Loucy (cell line): Measurements from ENCODE around the gene DUSP16.

ENCODE experiments used
- H2AFZ ChIP-seq: fragments of 200-600 bp; sonication (generic); 2 replicates; pipeline ENCODE4 v1.6.0; 2016; ENCODE audit warnings: antibody characterized with exemption, mild to moderate bottlenecking, low read length, moderate library complexity
- H3F3A ChIP-seq: fragments of 200-600 bp; 2 replicates; pipeline ENCODE4 v1.6.0; 2016; ENCODE audit warnings: antibody characterized with exemption, low read depth, mild to moderate bottlenecking
- H3K27me3 ChIP-seq: fragments of 200-600 bp; sonication (generic); 2 replicates; pipeline ENCODE4 v1.6.1; 2014; ENCODE audit warnings: low read length, mild to moderate bottlenecking; ENCODE audit not compliant: insufficient read depth, poor library complexity, severe bottlenecking
- H3K36me3 ChIP-seq: fragments of 200-600 bp; sonication (generic); 2 replicates; pipeline ENCODE4 v1.6.1; 2016; ENCODE audit warnings: low read length; ENCODE audit not compliant: insufficient read depth
- H3K4me1 ChIP-seq: fragments of 200-600 bp; sonication (generic); 2 replicates; pipeline ENCODE4 v1.5.1; 2014; ENCODE audit warnings: low read length, mild to moderate bottlenecking; ENCODE audit not compliant: insufficient read depth, poor library complexity, severe bottlenecking
- H3K4me2 ChIP-seq: fragments of 200-600 bp; sonication (generic); 2 replicates; pipeline ENCODE4 v1.6.0; 2014; ENCODE audit warnings: antibody characterized with exemption, low read length, low read depth, mild to moderate bottlenecking; ENCODE audit not compliant: poor library complexity, severe bottlenecking
- H3K4me3 ChIP-seq: fragments of 200-600 bp; sonication (generic); 2 replicates; pipeline ENCODE4 v1.5.1; 2014; ENCODE audit warnings: low read length, mild to moderate bottlenecking, mixed read lengths; ENCODE audit not compliant: poor library complexity, severe bottlenecking
- H3K79me2 ChIP-seq: fragments of 200-600 bp; sonication (generic); 2 replicates; pipeline ENCODE4 v1.6.1; 2014; ENCODE audit warnings: low read length; ENCODE audit not compliant: insufficient read depth
- H3K9ac ChIP-seq: fragments of 200-600 bp; sonication (generic); 2 replicates; pipeline ENCODE4 v1.6.0; 2014; ENCODE audit warnings: mild to moderate bottlenecking, low read depth, low read length, moderate library complexity; ENCODE audit not compliant: poor library complexity, severe bottlenecking
- H3K9me2 ChIP-seq: fragments of 200-600 bp; sonication (generic); replicated peaks from 2 replicates; pipeline ENCODE4 v1.6.1; 2016; ENCODE audit warnings: low read depth, low read length, mixed read lengths
- H3K9me3 ChIP-seq: fragments of 200-600 bp; sonication (generic); 2 replicates; pipeline ENCODE4 v1.6.1; 2014; ENCODE audit warnings: mild to moderate bottlenecking, antibody characterized with exemption, low read length, low read depth; ENCODE audit not compliant: insufficient read depth
- H4K20me1 ChIP-seq: fragments of 200-600 bp; sonication (generic); 2 replicates; pipeline ENCODE4 v1.6.0; 2014; ENCODE audit warnings: antibody characterized with exemption, low read length, mild to moderate bottlenecking; ENCODE audit not compliant: insufficient read depth, poor library complexity, severe bottlenecking
- EZH2phosphoT487 ChIP-seq: fragments of 200-600 bp; IDR thresholded peaks from 2 replicates; pipeline ENCODE4 v1.6.1; 2018; ENCODE audit warnings: antibody characterized with exemption, mild to moderate bottlenecking, moderate library complexity, borderline replicate concordance
- TF ChIP-seq, protein P1 (sequence below): fragments of 200-600 bp; sonication (generic); conservative IDR thresholded peaks from 2 replicates; pipeline ENCODE4 v1.5.1; 2014; ENCODE audit warnings: mild to moderate bottlenecking, antibody characterized with exemption, low read length

DUSP16 gene

GRCh38 chr12:12520273-12520672 is 42.4 kb downstream of the DUSP16 start:
- no peaks in the 10 kb centered on the region for H3K79me2 ChIP-seq
- H3K4me2 ChIP-seq: no peak overlapping the region
- H3K9ac ChIP-seq: no peak overlapping the region
- H3K36me3 ChIP-seq: no peaks in the 10 kb centered on the region
- no peak overlapping the region for H2AFZ ChIP-seq
- no peaks in the 10 kb centered on the region for H3K9me3 ChIP-seq
- H3K4me3 ChIP-seq: no peak overlapping the region
- no peaks in the 10 kb centered on the region for H3F3A ChIP-seq
- no peak for TF ChIP-seq EZH2phosphoT487
- TF ChIP-seq, protein P1, sequence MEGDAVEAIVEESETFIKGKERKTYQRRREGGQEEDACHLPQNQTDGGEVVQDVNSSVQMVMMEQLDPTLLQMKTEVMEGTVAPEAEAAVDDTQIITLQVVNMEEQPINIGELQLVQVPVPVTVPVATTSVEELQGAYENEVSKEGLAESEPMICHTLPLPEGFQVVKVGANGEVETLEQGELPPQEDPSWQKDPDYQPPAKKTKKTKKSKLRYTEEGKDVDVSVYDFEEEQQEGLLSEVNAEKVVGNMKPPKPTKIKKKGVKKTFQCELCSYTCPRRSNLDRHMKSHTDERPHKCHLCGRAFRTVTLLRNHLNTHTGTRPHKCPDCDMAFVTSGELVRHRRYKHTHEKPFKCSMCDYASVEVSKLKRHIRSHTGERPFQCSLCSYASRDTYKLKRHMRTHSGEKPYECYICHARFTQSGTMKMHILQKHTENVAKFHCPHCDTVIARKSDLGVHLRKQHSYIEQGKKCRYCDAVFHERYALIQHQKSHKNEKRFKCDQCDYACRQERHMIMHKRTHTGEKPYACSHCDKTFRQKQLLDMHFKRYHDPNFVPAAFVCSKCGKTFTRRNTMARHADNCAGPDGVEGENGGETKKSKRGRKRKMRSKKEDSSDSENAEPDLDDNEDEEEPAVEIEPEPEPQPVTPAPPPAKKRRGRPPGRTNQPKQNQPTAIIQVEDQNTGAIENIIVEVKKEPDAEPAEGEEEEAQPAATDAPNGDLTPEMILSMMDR: no peak
- no peaks in the 10 kb centered on the region for H3K9me2 ChIP-seq
- H3K27me3 ChIP-seq: no peaks in the 10 kb centered on the region
- no peaks in the 10 kb centered on the region for H4K20me1 ChIP-seq
- H3K4me1 ChIP-seq: no peaks in the 10 kb centered on the region

DNA sequence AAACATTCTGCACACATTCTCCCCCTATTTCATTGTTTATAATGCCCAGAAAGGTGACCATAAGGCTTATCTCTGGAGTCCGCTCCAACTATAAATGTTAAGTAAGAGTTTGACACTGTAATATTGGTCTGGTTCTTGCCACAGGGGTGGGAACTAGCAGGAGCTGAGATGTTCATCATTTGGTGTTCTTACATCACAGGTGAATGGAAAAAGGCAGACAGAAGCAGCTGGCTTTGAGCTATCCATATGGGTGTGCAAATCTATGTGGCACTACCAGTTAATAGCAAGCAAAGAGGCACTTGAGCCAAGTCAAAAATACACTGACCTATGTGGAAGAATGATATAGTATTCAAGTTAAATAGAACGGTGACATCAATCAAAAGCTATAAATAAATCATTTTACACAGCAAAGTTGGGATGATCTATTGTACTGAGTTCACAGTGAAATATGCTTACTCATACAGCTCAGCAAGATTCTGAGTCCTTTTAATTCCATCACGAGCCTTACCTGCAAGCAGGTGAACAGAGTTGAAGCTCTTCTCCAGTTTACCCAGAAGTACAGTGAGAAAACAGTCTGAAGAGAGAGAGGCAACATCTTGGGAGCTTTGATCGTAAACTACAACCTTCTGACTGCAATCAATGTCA is 43.2 kb downstream of the DUSP16 start:
- Histone ChIP-seq H3F3A (no peaks in the 10 kb centered on the region), H3K4me2 (no peak overlapping the region), H3K79me2 (no peaks in the 10 kb centered on the region), H3K4me3 (no peak overlapping the region), H3K9ac (no peak overlapping the region), H3K27me3 (no peaks in the 10 kb centered on the region), H2AFZ (no peak overlapping the region), H3K36me3 (no peaks in the 10 kb centered on the region), H3K9me2 (no peaks in the 10 kb centered on the region), H3K4me1 (no peaks in the 10 kb centered on the region), H4K20me1 (no peaks in the 10 kb centered on the region), H3K9me3 (no peaks in the 10 kb centered on the region)
- TF ChIP-seq, protein P1: no peak
- no peak for TF ChIP-seq EZH2phosphoT487

GRCh38 chr12:12518919-12519318 is 43.7 kb downstream of the DUSP16 start:
- Histone ChIP-seq H3K79me2 (no peaks in the 10 kb centered on the region), H4K20me1 (no peaks in the 10 kb centered on the region), H3K4me2 (no peak overlapping the region), H3K9me2 (no peaks in the 10 kb centered on the region), H3K36me3 (no peaks in the 10 kb centered on the region), H3K4me1 (no peaks in the 10 kb centered on the region), H3K9me3 (no peaks in the 10 kb centered on the region), H3K9ac (no peak overlapping the region), H3K27me3 (no peaks in the 10 kb centered on the region), H3F3A (no peaks in the 10 kb centered on the region), H3K4me3 (no peak overlapping the region), H2AFZ (no peak overlapping the region)
- TF ChIP-seq EZH2phosphoT487: no peak
- TF ChIP-seq, protein P1: no peak
